ENCODE data around the gene RAB26. TPM values are rescaled to one million over a fixed set of nuclear protein-coding genes. Genes with fewer than 3 reads are reported as not detected.
"Not testable (repeated sequence)": the region's sequence is repeated elsewhere in the genome, so short reads cannot be mapped to it uniquely, and the experiment has no call there.

Gene RAB26
- 4.1 TPM for total RNA-seq

GRCh38 chr16:2147981-2148671 is at the start of gene RAB26:
Gene RAB26 (plus strand): TSS chr16:2148625. CDS start chr16:2148784, 159 bp downstream.
- FAIRE-seq (no peak), DNase-seq (ENCODE audit: low spot score in 2 of 2) (peak; percentile 84 to 86)

GRCh38 chr16:2101581-2101980 is 46.8 kb upstream of the RAB26 start:
- not testable (repeated sequence) for DNase-seq (ENCODE audit: low spot score in 2 of 2); FAIRE-seq

- no peak for DNase-seq (ENCODE audit: low spot score in 2 of 2)
- no peak for FAIRE-seq
These were observed 46.0 kb upstream of the RAB26 start for GRCh38 chr16:2102471-2102870.

GRCh38 chr16:2104464-2104863 is 44.0 kb upstream of the RAB26 start:
- not testable (repeated sequence) for FAIRE-seq; DNase-seq (ENCODE audit: low spot score in 2 of 2)

- not testable (repeated sequence) for FAIRE-seq; DNase-seq (ENCODE audit: low spot score in 2 of 2)
These were observed 43.1 kb upstream of the RAB26 start for GRCh38 chr16:2105291-2105690.

GRCh38 chr16:2105769-2106168 is 42.7 kb upstream of the RAB26 start:
- not testable (repeated sequence) for DNase-seq (ENCODE audit: low spot score in 2 of 2); FAIRE-seq

- DNase-seq (ENCODE audit: low spot score in 2 of 2); FAIRE-seq: not testable (repeated sequence)
These were observed 42.2 kb upstream of the RAB26 start for GRCh38 chr16:2106211-2106610.

GRCh38 chr16:2107121-2107790 is 41.2 kb upstream of the RAB26 start:
- not testable (repeated sequence) for DNase-seq (ENCODE audit: low spot score in 2 of 2); FAIRE-seq

GRCh38 chr16:2107791-2108125 is 40.7 kb upstream of the RAB26 start:
- DNase-seq (ENCODE audit: low spot score in 2 of 2); FAIRE-seq: not testable (repeated sequence)

GRCh38 chr16:2108446-2109270 is 39.8 kb upstream of the RAB26 start:
- DNase-seq (ENCODE audit: low spot score in 2 of 2); FAIRE-seq: not testable (repeated sequence)

- FAIRE-seq = not testable (repeated sequence)
These were observed 39.2 kb upstream of the RAB26 start for GRCh38 chr16:2109271-2109580.

GRCh38 chr16:2109872-2110271 is 38.6 kb upstream of the RAB26 start:
- not testable (repeated sequence) for DNase-seq (ENCODE audit: low spot score in 2 of 2); FAIRE-seq

More at GRCh38 chr16:2109271-2109580, 39.2 kb upstream of the RAB26 start:
- DNase-seq (ENCODE audit: low spot score in 2 of 2) = not testable (repeated sequence)

GRCh38 chr16:2110332-2111008 is 38.0 kb upstream of the RAB26 start:
- not testable (repeated sequence) for FAIRE-seq; DNase-seq (ENCODE audit: low spot score in 2 of 2)

GRCh38 chr16:2111009-2111353 is 37.4 kb upstream of the RAB26 start:
- not testable (repeated sequence) for DNase-seq (ENCODE audit: low spot score in 2 of 2); FAIRE-seq

- not testable (repeated sequence) for FAIRE-seq
These were observed 36.8 kb upstream of the RAB26 start for GRCh38 chr16:2111412-2112335.

GRCh38 chr16:2112539-2113106 is 35.8 kb upstream of the RAB26 start:
- not testable (repeated sequence) for DNase-seq (ENCODE audit: low spot score in 2 of 2); FAIRE-seq

More at GRCh38 chr16:2111412-2112335, 36.8 kb upstream of the RAB26 start:
- DNase-seq (ENCODE audit: low spot score in 2 of 2) = not testable (repeated sequence)

GRCh38 chr16:2114225-2114624 is 34.2 kb upstream of the RAB26 start:
- not testable (repeated sequence) for DNase-seq (ENCODE audit: low spot score in 2 of 2); FAIRE-seq

- DNase-seq (ENCODE audit: low spot score in 2 of 2); FAIRE-seq: not testable (repeated sequence)
These were observed 33.4 kb upstream of the RAB26 start for GRCh38 chr16:2114885-2115590.

Data from frontal cortex (tissue), 4 donors.